ENCODE measurements around the gene CUTC. TPM values are rescaled to one million over a fixed set of nuclear protein-coding genes. Genes with fewer than 3 reads are reported as not detected.

Gene CUTC
- total RNA-seq, 2 donors from 2014 or later: 17.1 to 17.6 TPM

- DNase-seq: no peak
- Mint-ChIP-seq H3K27me3 (no peaks in the 10 kb centered on the region), H3K27ac (no peak overlapping the region), H3K36me3 (ENCODE audit: low read depth) (peaks cover 16% of the 10 kb centered on the region), H3K4me3 (no peak overlapping the region), H3K4me1 (no peaks in the 10 kb centered on the region)
- no peaks in the 10 kb centered on the region for H3K9me3 ChIP-seq (ENCODE audit: control insufficient read depth, low read length, poor library complexity, severe bottlenecking)
- ATAC-seq: no peak
Observed at GRCh38 chr10:99798031-99798430, 66.0 kb downstream of the CUTC start.

DNA sequence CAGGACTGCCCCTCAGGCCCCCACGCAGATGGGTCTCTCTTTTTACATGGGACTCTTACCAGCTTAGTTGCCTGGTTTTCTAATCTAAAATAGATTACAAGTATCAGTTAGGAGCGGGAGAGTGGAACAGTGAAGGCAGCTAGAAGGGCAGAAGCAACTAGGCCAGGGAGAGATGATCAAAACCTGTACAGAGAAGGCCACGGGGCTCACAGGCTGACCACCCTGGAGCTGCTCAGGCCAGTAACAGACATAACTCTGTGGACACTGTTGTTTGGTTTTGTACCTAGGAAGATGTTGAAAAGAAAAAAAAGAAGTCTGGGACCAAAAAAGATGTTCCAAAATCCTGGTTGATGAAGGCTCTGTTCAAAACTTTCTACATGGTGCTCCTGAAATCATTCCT lies 66.9 kb downstream of the CUTC start:
- no peaks in the 10 kb centered on the region for H3K4me1 Mint-ChIP-seq
- no peaks in the 10 kb centered on the region for H3K27me3 Mint-ChIP-seq
- ATAC-seq: no peak
- H3K27ac Mint-ChIP-seq: no peak overlapping the region
- no peaks in the 10 kb centered on the region for H3K9me3 ChIP-seq (ENCODE audit: control insufficient read depth, low read length, poor library complexity, severe bottlenecking)
- H3K4me3 Mint-ChIP-seq: no peak overlapping the region
- DNase-seq: no peak
- H3K36me3 Mint-ChIP-seq (ENCODE audit: low read depth): peaks cover 8% of the 10 kb centered on the region

- ATAC-seq (no peak), DNase-seq (no peak)
- Mint-ChIP-seq H3K4me1 (no peaks in the 10 kb centered on the region), H3K36me3 (ENCODE audit: low read depth) (peaks cover 8% of the 10 kb centered on the region), H3K27ac (no peak overlapping the region), H3K4me3 (no peak overlapping the region), H3K27me3 (no peaks in the 10 kb centered on the region)
- no peaks in the 10 kb centered on the region for H3K9me3 ChIP-seq (ENCODE audit: control insufficient read depth, low read length, poor library complexity, severe bottlenecking)
Observed at GRCh38 chr10:99799613-99800012, 67.6 kb downstream of the CUTC start.

GRCh38 chr10:99804471-99804870 lies 72.4 kb downstream of the CUTC start:
- peaks cover 3% of the 10 kb centered on the region for H3K36me3 Mint-ChIP-seq (ENCODE audit: low read depth)
- no peaks in the 10 kb centered on the region for H3K4me1 Mint-ChIP-seq
- no peak overlapping the region for H3K4me3 Mint-ChIP-seq

GRCh38 chr10:99805190-99805589 lies 73.2 kb downstream of the CUTC start:
- no peaks in the 10 kb centered on the region for H3K27me3 Mint-ChIP-seq
- ATAC-seq: no peak
- DNase-seq: no peak
- no peak overlapping the region for H3K27ac Mint-ChIP-seq
- H3K4me3 Mint-ChIP-seq: no peak overlapping the region
- H3K4me1 Mint-ChIP-seq: no peaks in the 10 kb centered on the region
- peaks cover 3% of the 10 kb centered on the region for H3K36me3 Mint-ChIP-seq (ENCODE audit: low read depth)
- H3K9me3 ChIP-seq (ENCODE audit: control insufficient read depth, low read length, poor library complexity, severe bottlenecking): no peaks in the 10 kb centered on the region

More at GRCh38 chr10:99804471-99804870, 72.4 kb downstream of the CUTC start:
- DNase-seq (no peak), ATAC-seq (no peak)
- no peaks in the 10 kb centered on the region for H3K9me3 ChIP-seq (ENCODE audit: control insufficient read depth, low read length, poor library complexity, severe bottlenecking)
- no peaks in the 10 kb centered on the region for H3K27me3 Mint-ChIP-seq
- no peak overlapping the region for H3K27ac Mint-ChIP-seq

Other genes with a start within 250 kb of the CUTC start
- not detected for gene NKX2-3, start 199.3 kb upstream of the CUTC start, total RNA-seq
- gene SLC25A28, start 111.8 kb upstream of the CUTC start, total RNA-seq: 10 to 100 TPM; 65.5 to 69.4 TPM
- gene ENTPD7, start 72.7 kb upstream of the CUTC start, total RNA-seq: 1 to 10 TPM; 2.6 to 3.1 TPM
- 10 to 100 TPM; 16.3 to 16.6 TPM for gene COX15, start 107 bp upstream of the CUTC start, total RNA-seq
- 1 to 10 TPM; 3.0 to 3.2 TPM for gene ABCC2, start 50.4 kb downstream of the CUTC start, total RNA-seq

All from T-helper 17 cell (primary cell).